Fibroblast of pulmonary artery (primary cell): ENCODE measurements around the gene TMEM44.
A peak's percentile ranks its signal among the peaks of the same experiment; 100 is the strongest.

Source experiments
- DNase-seq: peaks from one replicate; pipeline ENCODE4 v3.0.0-alpha.2; 2010; ENCODE audit warnings: low read depth
- H3K4me3 ChIP-seq: replicated peaks from 2 replicates; pipeline ENCODE4 v1.5.1; 2011; ENCODE audit warnings: low read depth, mild to moderate bottlenecking, control low read depth, low read length, moderate library complexity
- TF ChIP-seq, protein P1 (sequence below): IDR thresholded peaks from 2 replicates; pipeline ENCODE4 v1.5.1; 2011; ENCODE audit warnings: mild to moderate bottlenecking, control low read depth, low read length, inconsistent platforms; ENCODE audit errors: missing control alignments

Gene TMEM44

DNA sequence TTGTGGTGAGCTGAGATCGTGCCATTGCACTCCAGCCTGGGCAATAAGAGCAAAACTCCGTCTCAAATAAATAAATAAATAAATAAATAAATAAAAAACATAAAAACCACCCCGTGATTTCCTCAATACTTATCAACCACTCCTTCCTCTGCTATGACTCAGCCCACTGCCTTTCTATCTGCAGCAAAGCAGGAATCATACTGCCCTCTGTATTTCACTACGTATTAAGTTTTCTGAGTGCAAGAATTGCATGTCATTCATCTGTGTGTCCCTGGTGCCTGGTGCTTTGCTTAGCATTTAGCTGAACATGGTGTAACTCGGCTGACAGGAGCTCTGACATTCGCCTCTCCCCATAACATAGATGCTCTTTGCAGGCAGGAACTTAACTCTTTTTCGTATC lies 31.6 kb upstream of the TMEM44 start:
- TF ChIP-seq, protein P1, sequence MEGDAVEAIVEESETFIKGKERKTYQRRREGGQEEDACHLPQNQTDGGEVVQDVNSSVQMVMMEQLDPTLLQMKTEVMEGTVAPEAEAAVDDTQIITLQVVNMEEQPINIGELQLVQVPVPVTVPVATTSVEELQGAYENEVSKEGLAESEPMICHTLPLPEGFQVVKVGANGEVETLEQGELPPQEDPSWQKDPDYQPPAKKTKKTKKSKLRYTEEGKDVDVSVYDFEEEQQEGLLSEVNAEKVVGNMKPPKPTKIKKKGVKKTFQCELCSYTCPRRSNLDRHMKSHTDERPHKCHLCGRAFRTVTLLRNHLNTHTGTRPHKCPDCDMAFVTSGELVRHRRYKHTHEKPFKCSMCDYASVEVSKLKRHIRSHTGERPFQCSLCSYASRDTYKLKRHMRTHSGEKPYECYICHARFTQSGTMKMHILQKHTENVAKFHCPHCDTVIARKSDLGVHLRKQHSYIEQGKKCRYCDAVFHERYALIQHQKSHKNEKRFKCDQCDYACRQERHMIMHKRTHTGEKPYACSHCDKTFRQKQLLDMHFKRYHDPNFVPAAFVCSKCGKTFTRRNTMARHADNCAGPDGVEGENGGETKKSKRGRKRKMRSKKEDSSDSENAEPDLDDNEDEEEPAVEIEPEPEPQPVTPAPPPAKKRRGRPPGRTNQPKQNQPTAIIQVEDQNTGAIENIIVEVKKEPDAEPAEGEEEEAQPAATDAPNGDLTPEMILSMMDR, result peak; percentile 42
- H3K4me3 ChIP-seq, result no peak overlapping the region
- DNase-seq, result peak; percentile 87

DNA sequence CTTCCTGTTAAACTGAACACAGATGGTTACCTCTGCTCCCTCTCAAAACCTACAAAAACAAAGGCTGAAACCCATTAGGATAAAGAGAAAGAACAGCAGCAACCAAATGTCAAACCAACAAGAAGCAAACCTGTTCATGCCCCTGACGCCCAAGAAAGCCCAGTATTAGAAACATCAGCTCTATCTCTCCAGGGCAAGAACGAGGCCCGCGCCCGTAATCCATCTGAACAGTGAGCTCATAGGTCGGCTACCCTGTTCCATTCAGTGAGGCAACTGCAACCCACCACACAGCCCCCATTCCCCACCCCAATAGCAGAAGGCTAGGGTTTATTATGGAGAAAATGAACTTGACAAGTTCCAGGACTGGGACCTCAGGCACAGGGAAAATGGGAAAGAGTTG lies 28.7 kb upstream of the TMEM44 start:
- TF ChIP-seq, protein P1, result no peak
- H3K4me3 ChIP-seq, result no peak overlapping the region
- DNase-seq, result no peak

DNA sequence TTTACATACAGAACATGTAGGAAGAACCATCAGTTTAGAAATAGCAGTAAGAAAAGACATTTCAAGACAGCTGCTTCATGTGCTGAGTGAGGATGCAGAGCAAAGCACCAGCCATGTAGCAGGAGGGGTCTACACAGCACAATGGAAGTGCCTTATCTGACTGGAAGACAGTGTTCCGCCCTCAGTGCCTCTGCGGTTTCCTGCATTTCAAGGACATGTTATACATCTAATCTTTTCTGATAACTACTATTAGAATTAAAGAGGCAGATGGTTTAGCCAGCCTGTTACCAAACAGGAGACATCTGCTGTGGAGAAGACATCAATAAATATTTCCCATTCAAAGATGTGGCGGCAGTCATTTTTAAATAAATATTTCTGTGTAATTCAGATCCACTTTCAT lies 28.2 kb upstream of the TMEM44 start:
- no peak overlapping the region for H3K4me3 ChIP-seq
- DNase-seq, result peak; percentile 54
- TF ChIP-seq, protein P1, result no peak

DNA sequence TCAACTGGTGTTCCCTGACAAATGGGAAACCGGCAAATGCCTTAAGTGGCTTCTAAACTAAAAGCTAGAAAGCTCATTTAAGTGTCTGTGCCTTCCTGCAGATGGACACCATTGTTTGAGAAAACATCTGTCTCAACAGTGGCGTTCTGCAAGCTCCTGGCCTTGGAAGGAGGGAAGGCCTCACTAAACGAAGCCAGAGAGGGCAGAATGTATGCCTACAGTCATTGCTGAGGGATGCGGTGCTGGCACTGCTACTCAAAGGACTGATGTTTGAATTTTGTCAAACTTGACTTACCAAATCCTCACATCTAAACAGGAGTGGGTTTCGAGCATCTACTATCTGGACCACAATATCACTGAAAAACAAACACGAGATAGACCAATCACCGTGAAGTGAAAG lies 26.6 kb upstream of the TMEM44 start:
- H3K4me3 ChIP-seq, result no peak overlapping the region
- TF ChIP-seq, protein P1, result no peak
- no peak for DNase-seq

DNA sequence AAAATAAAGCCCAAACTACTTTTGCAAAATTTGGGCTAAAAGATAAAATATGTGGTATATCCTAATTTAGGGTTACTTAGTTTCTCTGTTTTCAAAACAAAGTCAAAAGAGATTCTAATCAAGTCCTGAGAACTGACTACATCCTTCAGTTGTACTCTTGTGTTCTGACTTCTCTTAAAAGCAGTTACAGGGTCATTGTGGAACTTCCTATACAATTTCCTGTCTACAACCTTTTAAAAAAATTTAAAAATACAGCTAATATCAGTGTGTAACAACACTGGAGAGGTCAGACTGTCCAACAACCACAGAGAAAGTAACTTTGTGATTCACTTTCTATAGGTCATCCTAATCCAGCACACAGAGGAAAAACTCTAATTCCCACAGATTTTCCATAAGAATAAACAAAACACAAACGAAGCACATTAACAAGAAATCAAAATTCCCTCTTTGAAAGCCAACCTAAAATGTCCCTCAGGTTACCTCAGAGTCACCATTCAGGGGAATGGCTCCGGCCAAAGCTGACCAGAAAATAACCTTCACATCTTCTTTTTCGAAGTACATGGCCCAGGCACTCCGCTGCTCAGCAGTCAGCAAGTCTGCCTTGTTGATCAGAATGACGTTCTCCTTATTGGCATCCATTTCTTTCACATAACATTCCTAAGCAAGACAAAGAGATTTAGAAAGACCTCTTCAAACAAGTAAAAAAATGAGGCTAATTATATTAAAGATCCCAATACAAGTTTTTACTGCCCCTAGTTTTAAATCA lies 25.4 kb upstream of the TMEM44 start:
- no peak overlapping the region for H3K4me3 ChIP-seq
- TF ChIP-seq, protein P1, result no peak
- DNase-seq, result peak; percentile 26

DNA sequence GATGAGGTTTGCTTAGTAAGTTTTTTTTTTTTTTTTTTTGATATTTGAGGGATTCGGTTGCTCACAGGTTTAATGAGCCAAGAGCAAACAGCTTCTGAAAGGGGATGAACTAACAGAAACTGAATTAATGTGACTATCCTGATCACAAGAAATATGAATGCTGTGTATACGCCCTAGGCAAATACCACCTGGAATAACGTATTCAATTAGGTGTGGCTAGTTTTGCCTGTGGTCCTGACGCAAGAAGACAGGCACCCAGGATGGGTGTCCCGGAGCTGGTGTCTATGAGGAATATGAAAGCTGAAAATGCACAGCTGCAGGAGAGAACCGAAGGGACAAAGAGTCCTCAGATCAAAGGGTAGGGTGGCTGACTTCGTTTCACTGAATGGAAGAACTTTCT lies 24.2 kb upstream of the TMEM44 start:
- TF ChIP-seq, protein P1, result no peak
- DNase-seq, result no peak
- no peak overlapping the region for H3K4me3 ChIP-seq

DNA sequence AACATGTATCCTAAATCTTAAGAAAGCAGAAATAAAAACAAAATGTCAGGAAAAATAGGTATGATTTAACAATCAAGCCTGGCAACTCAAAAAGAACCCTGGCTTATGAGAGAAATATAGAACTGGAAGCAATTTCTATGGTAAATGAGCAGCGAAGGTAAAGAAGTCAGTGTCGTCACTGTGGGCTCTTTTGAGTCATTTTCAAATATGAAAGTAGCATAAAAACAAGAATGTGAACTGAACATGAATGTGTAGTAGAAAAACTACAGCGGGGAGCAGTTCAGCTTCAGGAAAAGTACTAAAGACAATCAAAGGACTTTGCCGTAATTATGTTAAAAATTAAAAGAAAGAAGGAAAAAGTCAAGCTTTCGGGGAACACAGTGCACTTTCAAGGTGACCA lies 21.2 kb upstream of the TMEM44 start:
- H3K4me3 ChIP-seq, result no peak overlapping the region
- TF ChIP-seq, protein P1, result no peak
- no peak for DNase-seq
